ENCODE measurements around the gene FAM162A.
"Not testable (repeated sequence)": the region's sequence is repeated elsewhere in the genome, so short reads cannot be mapped to it uniquely, and the experiment has no call there.

FAM162A gene, protein sequence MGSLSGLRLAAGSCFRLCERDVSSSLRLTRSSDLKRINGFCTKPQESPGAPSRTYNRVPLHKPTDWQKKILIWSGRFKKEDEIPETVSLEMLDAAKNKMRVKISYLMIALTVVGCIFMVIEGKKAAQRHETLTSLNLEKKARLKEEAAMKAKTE

DNA sequence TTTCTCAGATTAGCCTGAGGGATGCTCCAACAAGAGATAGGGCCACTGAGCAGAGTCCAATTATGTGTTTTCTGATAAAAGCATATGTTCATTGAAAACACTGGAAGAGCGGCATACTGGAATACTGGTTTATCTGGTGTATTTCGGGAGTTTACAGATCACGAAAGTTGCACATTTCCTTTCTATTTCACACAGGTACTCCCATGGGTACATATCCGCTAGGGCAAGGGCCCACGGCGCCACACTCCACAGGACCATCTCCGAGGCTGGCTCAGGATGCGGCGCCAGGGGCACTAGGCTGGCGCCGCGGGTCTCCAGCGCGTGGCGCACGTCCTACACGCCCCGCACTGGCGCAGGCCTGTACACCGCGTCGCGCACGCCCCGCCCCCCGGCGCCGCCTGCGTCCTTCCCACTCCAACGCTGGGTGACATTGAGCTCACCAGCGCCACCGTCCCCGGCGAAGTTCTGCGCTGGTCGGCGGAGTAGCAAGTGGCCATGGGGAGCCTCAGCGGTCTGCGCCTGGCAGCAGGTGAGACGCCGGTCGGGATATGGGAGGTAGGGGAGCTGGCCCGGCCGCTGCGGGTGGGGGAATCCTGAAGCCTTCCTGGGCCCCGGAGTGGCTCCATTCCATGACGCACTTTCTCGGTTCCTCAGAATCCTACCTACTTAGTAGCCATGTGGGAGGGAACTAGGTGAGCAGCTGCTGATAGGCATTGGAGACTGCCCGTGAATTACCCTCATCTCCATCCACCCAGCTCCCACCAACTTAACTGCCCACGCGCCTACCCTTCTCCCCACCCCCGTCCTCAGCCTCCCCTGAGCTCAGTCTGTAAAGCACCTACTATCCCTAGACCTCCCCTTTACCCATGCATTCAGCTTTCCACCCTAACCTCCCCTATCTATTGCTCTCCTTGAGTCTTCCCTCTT is at the start of gene FAM162A:
Gene FAM162A, plus strand, starts transcription at position 412 of the 927 bp plus-strand sequence. Its CDS starts 84 bp downstream, at position 496.
- DNase-seq = peak; percentile 88

DNA sequence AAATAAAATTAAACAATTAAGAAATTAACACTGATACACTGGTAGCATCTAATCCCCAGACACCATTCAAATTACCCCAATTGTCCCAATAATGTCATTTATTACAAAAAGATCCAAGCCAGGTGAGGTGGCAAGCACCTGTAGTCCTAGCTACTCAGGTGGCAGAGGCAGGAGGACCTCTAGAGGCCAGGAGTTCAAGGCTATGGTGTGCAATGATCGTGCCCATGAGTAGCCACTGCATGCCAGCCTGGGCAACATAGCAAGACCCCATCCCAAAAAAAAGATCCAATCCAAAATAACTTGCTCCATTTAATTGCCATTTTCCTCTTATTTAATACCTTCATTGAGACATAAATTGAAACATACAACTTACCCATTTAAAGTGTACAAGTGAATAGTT is 41.2 kb upstream of the FAM162A start:
- no peak for DNase-seq

DNA sequence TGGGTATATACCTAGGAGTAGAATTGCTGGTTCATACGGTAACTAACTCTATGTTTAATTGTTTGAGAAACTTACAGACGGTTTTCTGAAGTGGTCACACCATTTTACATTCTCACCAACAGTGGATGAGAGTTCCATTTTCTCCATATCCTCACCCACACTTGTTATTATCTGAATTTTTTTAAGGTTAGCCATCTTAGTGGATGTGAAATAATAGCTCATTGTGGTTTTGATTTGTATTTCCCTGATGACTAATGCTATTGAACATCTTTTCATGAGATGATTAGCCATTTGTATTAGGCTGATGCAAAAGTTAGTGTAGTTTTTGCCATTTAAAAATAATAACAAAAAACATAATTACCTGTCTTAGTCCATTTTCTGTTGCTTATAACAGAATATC is 40.3 kb upstream of the FAM162A start:
- DNase-seq = no peak

DNA sequence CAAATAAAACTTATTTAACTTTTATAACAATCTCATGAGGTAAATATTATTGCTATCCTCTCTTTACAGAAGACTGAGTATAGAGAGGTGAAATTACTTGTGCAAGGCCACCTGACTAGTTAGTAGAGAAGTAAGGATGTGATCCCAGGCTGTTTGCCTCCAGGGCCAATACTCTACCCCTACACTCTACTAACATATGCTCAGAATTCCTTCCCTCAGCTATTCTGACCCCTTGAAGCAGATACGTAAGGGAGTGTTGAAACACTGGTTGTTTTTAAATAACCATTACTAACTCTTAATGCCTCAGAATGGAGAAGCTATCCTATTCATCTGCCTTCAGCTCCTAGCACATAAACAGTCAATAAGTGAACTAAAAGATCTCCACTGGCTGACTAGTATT is 34.8 kb upstream of the FAM162A start:
- DNase-seq = no peak

DNA sequence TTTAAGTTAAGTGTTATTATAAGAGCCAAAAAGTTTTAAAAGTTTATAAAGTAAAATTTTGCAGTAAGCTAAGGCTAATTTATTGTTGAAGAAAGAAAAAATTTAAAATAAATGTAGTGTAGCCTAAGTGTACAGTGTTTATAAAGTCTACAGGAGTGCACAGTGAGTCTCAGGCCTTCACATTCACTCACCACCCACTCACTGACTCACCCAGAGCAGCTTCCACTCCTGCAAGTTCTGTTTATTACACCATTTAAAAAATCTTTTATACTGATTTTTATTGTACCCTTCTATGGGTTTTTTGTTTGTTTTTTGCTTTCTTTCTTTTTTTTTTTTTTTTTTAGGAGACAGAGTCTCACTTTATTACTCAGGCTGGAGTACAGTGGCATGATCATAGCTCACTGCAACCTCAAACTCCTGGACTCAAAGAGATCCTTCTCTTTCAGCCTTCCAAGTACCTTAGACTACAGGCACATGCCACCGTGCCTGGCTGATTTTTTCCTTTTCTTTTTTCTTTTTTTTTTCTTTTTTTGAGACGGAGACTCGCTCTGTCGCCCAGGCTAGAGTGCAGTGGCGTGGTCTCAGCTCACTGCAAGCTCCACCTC is 33.1 kb upstream of the FAM162A start:
- no peak for DNase-seq

DNA sequence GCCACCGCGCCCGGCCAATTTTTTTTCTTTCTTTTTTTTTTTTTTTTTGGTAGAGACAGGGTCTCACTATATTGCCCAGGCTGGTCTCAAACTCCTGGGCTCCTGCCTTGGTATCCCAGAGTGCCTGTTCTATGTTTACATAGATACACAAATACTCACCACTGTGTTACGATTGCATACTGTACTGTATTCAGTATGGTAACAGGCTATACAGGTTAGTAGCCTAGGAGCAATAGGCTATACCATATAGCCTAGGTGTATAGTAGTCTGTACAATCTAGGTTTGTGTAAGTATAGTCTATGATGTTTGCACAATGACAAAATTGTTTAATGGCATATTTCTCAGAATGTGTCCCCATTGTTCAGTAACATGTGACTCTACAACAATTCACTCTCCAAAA is 32.4 kb upstream of the FAM162A start:
- no peak for DNase-seq

DNA sequence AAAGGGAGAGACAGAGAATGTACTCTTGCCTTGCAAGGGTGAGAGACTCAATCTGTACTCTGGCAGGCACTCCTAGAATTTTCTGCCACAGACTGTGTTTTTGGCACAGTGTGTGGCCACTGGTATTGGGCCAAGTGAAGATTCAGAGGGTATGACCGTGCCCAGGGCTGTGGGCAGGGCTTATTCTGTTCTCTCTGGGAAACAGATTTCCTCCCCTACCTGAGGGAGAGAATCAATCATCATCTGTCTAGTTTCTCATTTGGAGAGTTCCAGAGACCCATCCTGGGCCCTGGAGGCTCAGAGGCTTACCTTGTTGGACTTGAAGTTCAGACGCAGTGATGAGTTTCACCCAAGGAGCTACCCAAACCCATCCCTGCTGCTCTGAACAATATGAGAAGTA is 30.8 kb upstream of the FAM162A start:
- DNase-seq = no peak

DNA sequence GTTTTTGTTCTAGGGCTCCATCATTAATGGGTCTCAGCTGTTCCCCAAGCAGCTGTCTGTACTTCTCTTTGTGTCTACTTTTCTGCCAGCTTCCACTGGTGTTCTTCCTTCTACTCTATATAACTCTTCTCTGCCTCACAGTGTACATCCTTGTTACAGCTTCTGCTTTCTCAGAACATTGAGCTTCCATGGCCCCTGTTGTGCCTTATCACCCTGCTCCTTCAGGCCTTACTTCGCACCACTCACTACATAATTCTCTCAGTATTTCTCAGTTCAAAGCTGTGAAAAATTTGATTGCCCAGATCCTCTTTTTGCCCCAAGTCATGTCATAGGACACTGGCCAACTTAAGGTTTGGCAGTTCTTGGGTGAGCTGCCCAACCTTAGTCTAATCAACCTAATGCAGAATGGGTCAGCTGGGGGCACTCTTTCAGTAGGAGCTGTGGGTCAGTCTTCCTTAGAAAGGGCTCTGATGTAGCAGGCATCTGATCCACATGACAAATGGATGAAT is 30.0 kb upstream of the FAM162A start:
- no peak for DNase-seq

DNA sequence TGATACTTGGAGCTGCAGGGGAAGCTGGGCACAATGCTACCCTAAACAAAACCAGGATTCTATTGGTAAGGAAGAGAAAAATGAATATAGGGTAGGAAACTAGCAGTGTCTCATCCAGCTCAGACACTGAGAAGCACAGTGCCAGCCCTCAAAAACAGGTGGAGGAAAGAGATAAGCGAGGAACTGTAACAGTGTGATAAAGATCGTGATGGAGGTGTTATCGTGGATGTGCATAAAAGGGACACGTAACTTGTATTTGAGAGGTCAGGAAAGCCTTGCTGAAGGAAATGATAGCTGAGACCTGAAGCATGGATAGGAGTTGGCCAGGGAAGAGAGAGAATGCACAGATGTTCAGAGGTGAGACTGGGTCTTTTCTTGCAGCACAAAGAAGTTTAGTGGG is 28.4 kb upstream of the FAM162A start:
- DNase-seq = no peak

DNA sequence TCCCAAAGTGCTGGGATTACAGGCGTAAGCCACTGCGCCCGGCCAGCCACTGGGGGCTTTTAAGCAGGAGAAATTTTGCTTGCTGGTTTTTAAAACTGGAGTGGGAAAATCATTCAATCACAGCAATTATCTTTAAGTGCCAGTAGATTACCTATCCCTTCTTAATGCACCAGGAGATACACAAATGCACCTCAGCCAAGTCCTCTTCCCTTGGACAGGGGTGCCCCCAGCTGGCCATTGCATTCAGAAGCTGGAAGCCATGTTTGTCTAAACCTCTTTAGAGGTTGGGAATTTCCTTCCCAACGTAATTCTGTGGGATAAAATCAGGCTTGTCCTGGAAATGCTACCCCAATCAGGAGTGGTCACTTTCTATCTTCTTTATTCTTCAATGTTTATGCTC is 27.6 kb upstream of the FAM162A start:
- DNase-seq = no peak

DNA sequence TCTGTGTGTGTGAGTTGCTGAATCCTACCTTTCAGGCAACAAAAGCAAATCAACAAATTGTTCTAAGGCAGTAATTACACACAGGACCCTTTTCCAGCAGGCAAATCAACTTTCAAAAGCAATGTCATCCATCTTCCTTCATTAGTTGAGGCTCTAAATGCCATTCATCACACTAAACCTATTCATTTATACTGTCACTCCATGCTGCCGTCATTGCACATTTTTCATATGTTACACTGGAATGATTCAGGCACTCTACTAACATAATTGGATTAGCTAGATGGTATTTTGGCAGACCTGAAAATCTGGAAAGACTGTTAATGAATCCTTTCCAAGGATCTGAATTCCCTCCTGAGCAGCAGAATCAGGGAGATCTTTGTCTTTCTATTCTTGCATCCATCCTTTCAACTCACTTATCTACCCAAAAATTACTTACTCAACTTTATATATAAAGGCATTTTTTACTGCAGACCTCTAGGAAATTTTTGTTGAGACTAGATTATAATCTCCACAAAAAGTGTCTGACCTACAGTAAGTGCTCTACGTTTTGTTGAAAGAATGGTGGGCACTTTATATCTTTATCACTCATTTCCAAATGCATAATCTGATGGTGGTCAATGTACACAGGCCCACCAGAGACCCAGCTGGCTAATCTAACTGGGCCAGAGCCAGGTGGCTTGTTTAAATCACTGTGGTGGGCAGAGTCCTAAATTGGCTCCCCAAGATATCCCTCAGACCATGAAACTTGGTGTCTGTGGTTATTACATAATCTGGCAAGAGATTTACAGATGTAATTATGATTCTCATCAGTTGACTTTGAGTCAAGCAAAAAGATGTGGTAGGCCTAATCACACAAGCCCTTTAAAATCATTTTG is 25.9 kb upstream of the FAM162A start:
- DNase-seq = no peak

DNA sequence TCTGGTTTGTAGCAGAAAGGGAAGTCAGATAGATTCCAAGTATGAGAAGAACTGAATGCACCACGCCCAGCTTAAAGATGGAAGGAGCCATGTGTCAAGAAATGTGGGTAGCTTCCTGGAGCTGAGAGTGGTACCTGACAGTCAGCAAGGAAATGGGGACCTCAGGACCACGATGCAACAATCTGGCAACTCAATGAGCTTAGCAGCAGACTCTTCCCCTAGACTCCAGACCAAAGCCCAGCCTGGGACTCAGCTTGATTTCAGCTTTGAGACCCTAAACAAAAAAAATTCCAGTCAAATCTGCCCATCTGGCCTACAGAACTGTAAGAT is 25.3 kb upstream of the FAM162A start:
- DNase-seq = no peak

DNA sequence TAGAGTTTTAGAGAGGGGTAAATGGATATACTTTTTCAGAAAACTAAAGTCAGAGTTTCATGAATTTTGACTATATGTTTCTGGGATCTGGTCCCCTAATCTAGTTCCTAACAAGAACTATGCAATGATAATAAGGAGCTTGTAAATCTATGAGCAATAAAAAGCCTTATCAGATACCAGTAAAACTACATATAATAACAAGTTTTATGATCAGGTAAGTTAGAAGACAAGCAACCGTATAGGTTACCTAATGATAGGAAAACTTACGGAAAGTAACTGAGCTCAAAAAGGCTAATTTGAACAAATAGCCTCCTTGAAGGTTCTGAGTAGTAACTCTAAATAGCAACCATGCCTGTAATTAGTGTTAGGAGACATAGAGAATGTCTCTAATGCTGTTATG is 22.0 kb upstream of the FAM162A start:
- DNase-seq = no peak

DNA sequence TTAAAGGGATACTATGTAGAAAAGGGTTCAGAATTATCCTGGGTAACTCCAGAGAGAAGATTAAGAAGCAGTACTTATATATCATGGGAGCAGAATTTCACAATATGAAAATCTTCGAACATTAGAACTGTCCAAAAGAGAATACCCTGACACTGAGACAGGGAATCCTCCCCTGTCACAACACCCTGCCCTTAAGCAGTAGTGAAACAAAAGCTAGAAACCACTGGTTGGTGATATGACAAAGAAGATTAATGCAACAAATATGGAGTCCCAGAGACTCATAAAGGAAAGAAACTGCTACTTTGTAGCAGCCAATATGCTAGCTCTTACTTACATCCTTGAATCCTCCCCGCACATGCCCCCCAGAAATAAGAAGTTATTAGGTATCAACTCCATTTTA is 19.5 kb upstream of the FAM162A start:
- DNase-seq = no peak

DNA sequence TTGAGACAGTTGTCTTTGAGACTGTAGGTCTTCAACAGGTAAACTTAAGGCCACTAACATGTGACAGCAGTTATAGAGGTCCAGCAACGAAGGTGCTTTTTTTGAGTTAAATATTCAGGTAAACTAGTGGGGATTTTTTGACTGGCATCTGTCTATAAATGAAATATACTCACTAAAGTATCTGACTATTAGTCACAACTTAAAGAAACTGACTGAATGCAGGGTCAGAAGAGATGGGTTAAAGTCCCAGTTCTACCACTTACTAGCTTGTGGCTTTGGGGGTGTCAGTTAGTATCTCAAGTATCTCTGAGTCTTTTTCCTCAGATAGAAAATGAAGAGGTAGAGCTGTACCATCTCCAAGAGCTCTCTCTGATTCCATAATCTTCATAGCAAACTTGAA is 18.9 kb upstream of the FAM162A start:
- DNase-seq = no peak

DNA sequence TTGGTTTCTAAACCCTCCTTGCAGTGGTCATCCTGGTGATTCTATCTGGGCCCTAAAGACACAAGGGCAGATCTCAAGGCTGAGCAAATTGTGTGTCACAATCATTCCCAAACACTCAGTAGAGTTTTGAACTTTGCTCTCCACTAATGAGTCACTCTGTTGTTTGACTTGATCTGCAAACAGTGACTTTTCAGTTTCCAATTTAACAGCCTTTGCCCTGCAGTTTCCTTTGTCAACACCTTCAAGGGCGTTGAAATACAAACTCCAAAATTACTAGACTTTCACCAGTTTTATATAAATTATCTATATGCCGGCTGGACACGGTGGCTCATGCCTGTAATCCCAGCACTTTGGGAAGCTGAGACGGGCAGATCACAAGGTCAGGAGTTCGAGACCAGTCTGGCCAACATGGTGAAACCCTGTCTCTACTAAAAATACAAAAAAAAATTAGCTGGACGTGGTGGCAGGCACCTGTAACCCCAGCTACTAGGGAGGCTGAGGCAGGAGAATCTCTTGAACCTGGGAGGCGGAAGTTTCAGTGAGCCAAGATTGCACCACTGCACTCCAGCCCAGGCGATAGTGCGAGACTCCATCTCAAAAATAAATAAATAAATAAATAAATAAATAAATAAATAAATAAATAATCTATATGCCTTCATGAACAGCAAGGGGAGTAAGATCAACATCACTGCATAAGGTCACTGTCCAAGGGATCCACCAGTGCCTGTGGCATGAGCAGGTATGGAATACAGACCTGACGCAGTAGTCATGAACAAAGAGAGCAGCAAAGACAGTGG is 18.2 kb upstream of the FAM162A start:
- DNase-seq = not testable (repeated sequence)

DNA sequence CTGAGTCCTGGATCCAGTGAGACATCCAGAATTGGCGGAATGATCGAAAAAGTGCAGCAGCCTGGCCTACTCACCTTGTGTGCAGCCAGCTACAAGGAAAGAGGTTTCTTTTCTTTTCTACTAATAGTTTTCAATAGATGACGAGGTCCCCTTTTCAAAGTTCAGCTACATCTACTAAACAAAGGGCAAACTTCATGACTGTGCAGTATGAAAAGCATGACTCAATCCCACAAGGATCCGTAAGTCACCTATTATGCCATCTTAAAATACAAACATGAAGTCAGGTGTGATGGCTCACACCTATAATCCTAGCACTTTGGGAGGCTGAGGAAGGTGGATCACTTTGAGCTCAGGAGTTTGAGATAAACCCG is 17.6 kb upstream of the FAM162A start:
- no peak for DNase-seq

DNA sequence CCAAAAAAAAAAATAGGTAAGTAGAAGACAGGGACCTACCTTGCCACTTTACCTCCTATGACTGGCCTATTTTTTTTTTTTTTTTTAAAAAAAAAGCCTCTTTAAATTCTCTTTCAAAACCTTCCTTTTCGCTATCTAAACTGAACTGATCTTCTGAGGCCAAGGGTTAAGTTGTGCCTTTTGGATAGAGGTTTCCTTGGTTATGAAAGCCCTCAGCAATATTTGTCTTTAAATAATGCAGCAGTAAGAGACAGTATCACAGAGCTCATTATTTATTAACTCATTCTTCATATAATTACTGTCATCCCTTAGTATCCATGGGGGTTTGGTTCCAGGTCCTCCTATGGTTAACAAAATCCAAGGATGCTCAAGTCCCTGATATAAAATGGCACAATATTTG is 9.9 kb upstream of the FAM162A start:
- DNase-seq = no peak

DNA sequence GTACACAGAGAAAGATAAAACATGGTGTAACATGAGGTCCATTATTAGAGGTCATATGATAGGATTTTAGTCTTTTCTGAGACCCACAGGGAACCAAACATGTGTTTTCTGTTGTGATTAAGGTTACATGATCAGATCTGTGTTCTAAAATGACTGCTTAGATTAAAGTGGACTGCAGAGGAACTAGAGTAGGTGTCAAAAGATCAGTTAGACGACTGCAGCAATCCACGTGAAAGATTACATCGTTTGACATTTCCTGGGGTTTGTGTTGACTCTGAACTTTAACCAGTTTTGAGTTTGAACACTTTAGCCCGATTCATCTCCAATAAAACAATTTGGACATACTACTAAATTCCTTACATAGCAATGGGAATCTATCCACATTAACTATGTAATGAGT is 6.0 kb upstream of the FAM162A start:
- DNase-seq = no peak

DNA sequence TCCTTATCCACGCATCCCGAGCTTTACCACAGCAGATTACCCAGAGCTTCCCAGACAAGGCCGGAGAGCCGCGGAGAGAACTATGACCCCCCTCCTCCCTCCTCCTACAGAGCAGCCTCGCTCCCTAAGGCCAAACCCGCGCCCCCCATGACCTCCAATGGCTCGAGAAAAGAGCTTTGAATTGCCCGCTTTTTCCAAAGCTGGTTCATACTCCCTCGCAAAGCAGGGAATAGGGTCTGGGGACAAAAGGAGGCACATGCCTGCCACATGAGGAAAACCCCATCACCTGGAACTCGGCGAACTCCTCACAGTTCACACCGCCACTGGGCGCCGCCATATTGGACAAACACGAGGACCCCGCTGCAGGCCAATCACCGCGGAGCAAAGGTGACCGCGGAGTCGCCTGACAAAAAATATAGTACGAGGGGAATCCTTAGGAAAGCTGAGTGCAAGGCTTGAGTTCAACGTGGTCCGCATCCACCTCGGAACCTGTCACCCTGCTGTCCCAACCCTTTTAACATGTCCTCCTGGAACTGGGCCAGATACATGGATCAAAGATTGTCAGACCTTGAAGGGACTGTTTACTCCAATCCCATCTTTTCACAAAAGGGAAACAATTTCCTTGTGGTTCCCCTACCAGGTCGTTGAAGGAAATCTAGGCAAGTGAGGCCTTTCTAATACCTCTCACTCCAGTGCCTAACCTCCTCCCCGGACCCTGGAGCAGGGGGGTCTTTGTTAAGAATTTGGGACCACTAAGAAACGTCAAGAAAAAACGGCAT is 905 bp upstream of the FAM162A start, which contains the start of gene MIX23:
Gene MIX23, minus strand, starts transcription at position 344 of the 779 bp plus-strand sequence. Its CDS starts 7 bp downstream, at position 337.
- peak; percentile 86 for DNase-seq

DNA sequence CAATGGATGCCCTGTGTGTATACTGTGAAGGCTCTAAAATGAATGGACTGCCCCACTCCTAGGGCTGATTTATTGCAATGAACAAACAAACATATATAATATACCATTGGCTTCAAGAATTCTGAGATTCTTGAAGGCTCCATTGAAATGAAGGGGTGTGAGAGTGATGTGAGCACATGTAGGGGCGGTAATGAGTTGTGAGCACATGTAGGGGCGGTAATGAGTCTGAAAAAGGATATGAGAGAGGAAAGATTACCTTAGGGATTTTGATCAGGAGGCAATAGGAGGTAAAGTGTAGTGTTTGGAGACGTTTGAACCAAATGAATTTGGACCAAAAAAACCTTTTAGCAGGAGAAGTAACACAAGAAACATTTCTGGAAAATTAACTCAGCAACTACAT is 3.7 kb downstream of the FAM162A start:
- DNase-seq = no peak
